Muscle layer of colon (tissue), 2 donors: ENCODE results near the gene CPED1.
"Not testable (repeated sequence)": the region's sequence is repeated elsewhere in the genome, so short reads cannot be mapped to it uniquely, and the experiment has no call there.

ENCODE experiments used
- H3K27ac ChIP-seq: one replicate; pipeline ENCODE4 v1.7.0; 2013; ENCODE audit warnings: low read depth, mild to moderate bottlenecking, low read length, moderate library complexity
- H3K27me3 ChIP-seq, 2 donors: one replicate each; pipeline ENCODE4 v1.7.0; 2013; ENCODE audit warnings: low read length in 2 of 2, mild to moderate bottlenecking in 2 of 2; ENCODE audit not compliant: insufficient read depth in 2 of 2, control insufficient read depth in 1 of 2
- H3K36me3 ChIP-seq: one replicate; pipeline ENCODE4 v1.7.0; 2013; ENCODE audit warnings: mild to moderate bottlenecking, low read length; ENCODE audit not compliant: insufficient read depth
- H3K4me1 ChIP-seq: one replicate; pipeline ENCODE4 v1.7.0; 2013; ENCODE audit warnings: mild to moderate bottlenecking, low read length; ENCODE audit not compliant: insufficient read depth
- H3K4me3 ChIP-seq, 2 donors: one replicate each; pipeline ENCODE4 v1.7.0; 2013; ENCODE audit warnings: low read length in 2 of 2, low read depth in 1 of 2, mild to moderate bottlenecking in 1 of 2, moderate library complexity in 1 of 2
- H3K9ac ChIP-seq: one replicate; pipeline ENCODE4 v1.7.0; 2013; ENCODE audit warnings: low read length
- H3K9me3 ChIP-seq: one replicate; pipeline ENCODE4 v1.7.0; 2013; ENCODE audit warnings: mild to moderate bottlenecking, low read length
- donor health status: abdominal sarcoma.
- donor health status: Adenocarcinoma of cecum.

CPED1 gene

DNA sequence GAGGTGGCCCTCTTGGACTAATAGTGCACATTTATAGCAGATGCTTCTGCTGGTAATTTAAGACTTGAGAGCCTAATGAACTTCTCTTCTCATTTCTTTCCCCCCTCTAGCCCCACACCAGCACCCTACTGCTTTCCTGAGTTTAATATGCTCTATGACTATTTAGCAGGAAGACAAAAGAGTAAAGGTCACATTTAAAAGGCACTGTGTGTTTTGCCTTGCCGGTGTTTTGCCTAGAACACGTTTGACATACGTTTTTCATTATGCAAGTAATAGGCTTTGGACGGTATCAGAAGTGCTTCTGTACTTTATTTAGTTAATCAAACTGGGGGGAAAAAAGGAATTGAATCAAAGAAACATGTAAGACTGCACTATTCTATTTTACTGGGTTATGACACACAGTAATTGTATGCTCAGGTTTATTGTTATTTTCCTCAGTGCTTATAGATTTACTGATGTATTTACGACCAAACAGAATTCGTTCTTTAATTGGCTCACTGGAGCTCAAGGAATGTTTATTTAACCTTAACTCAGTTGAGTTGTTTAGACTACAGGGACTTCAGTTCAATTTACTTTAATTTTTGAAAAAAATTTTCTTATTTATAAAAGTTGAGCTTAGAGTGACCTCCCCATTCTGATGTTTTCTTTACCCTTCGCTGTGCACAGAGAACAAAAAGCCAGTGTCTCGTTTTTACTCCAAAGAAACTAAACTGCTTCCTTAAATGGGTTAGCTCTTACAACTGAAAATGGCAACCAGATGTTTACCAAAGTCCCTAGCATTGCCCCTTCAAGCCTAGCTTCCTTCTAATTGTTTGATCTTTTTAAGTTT is 35.4 kb downstream of the CPED1 start:
- Histone ChIP-seq H3K27ac (peak overlapping the region; percentile 41), H3K36me3 (no peaks in the 10 kb centered on the region), H3K9ac (no peak overlapping the region), H3K4me1 (peaks cover 61% of the 10 kb centered on the region), H3K27me3 (no peaks in the 10 kb centered on the region), H3K4me3 (no peak overlapping the region), H3K9me3 (no peaks in the 10 kb centered on the region)

DNA sequence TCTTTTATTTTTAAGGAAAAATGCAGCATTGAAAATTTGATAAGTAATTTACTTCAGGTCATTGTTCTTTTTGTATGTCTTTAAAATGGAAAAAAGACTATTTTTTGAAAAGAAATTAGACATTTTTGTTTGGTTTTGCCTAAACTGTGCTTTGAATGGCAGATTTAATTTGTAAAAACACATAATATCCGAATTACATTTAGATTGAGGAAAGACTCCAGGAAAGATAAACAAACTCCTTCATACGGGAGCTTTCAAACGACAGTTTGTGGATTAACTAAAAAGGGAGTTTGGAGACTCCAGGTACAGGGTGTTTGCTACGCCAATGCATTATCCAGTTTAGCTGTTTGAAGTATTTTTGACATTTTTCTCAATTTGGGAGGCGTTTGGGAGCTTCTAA is 36.1 kb downstream of the CPED1 start:
- peak overlapping the region; percentile 41 for H3K27ac ChIP-seq
- peaks cover 54% of the 10 kb centered on the region for H3K4me1 ChIP-seq
- H3K4me3 ChIP-seq: no peak overlapping the region
- H3K27me3 ChIP-seq: no peaks in the 10 kb centered on the region
- H3K9me3 ChIP-seq: no peaks in the 10 kb centered on the region
- no peaks in the 10 kb centered on the region for H3K36me3 ChIP-seq
- H3K9ac ChIP-seq: no peak overlapping the region

DNA sequence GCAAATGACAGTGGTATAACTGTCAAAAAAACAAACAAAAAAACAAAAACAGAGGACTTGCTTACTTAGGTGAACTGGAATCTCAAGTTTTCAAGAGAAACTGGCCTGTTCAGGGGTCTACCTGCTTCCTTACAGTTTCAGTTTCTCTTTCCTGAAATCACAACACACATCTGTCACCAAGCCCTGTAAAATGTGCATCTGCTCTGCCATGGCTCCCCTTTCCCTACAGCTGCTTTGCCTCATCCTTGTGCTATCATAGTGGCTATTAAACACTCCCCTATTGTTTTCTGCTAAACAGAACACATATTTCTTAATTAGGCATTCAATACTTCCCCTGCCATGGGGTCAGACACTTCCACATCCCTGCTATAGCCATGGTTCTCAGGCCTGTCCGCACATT is 37.6 kb downstream of the CPED1 start:
- Histone ChIP-seq H3K4me1 (peaks cover 46% of the 10 kb centered on the region), H3K9me3 (no peaks in the 10 kb centered on the region), H3K4me3 (no peak overlapping the region), H3K27ac (no peak overlapping the region), H3K36me3 (no peaks in the 10 kb centered on the region), H3K9ac (no peak overlapping the region), H3K27me3 (no peaks in the 10 kb centered on the region)

GRCh38 chr7:121026577-121027111 is 38.1 kb downstream of the CPED1 start:
- Histone ChIP-seq H3K4me3 (no peak overlapping the region), H3K36me3 (no peaks in the 10 kb centered on the region), H3K9ac (no peak overlapping the region), H3K9me3 (no peaks in the 10 kb centered on the region), H3K27ac (no peak overlapping the region), H3K4me1 (peaks cover 41% of the 10 kb centered on the region), H3K27me3 (no peaks in the 10 kb centered on the region)

DNA sequence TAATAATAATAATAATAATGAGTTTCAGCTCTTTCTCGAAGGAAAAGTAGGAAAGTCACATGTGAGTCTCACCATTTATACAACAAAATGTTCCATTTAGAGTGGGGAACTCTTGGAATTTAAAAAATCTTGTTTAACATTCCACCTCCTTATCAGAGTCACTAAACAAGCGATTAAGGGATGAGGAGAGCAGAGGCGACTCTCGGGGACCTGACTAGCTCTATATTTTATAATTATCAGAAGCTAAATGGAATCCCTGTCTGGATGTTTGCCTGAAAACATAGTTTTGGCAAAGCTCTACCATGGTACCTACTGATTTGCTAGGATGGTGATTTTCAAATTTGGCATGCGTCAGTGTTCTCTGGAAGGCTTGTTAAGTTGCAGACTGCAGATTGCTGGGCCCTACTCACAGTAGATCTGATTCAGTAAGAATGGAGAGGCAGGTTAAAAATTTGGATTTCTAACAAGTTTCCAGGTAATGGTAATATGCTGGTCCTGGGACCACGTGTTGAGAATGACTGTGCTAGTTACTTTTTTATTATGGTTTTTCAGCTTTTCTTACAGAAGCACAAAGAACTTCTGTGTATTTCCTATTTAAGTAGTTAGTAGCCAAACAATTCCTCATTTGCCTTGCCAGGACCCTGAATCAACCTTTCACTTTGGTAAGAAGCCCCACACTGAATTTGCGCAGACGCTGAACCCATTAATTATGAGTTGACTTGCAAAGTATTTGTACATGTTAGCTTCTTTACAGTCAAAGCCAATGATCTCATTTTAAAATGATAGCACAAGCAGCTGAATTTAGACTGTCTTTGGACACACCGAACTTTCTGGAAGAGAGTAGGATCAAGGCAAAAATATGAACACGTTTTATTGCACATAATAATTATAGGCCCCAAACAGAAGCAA is 39.5 kb downstream of the CPED1 start:
- H3K9me3 ChIP-seq: no peaks in the 10 kb centered on the region
- H3K27ac ChIP-seq: peak overlapping the region; percentile 73
- H3K27me3 ChIP-seq: no peaks in the 10 kb centered on the region
- H3K36me3 ChIP-seq: no peaks in the 10 kb centered on the region
- no peak overlapping the region for H3K9ac ChIP-seq
- H3K4me3 ChIP-seq: peak overlapping the region in 1 of 2 donors; percentile 22
- peaks cover 36% of the 10 kb centered on the region for H3K4me1 ChIP-seq

DNA sequence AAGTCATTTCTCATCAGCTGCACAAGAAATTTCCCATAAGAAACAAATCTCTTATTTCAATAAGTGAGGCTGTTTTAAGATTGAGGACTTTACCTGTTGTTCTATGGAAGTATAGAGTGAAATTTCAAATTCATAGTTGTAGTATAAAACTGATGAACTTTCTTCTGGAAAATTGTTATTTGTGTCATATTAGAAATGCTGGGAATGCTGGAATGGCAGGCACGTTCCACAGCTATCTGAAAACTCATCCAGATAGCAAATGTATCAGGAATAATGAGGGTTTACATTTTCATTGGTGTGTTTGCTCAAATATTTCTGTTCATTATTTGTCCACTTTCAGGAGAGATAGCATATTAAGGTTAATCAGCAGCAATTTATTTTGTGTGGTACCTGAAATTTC is 40.8 kb downstream of the CPED1 start:
- Histone ChIP-seq H3K27ac (peak overlapping the region; percentile 34), H3K36me3 (no peaks in the 10 kb centered on the region), H3K27me3 (no peaks in the 10 kb centered on the region), H3K4me1 (peaks cover 31% of the 10 kb centered on the region), H3K4me3 (no peak overlapping the region), H3K9ac (no peak overlapping the region), H3K9me3 (no peaks in the 10 kb centered on the region)

DNA sequence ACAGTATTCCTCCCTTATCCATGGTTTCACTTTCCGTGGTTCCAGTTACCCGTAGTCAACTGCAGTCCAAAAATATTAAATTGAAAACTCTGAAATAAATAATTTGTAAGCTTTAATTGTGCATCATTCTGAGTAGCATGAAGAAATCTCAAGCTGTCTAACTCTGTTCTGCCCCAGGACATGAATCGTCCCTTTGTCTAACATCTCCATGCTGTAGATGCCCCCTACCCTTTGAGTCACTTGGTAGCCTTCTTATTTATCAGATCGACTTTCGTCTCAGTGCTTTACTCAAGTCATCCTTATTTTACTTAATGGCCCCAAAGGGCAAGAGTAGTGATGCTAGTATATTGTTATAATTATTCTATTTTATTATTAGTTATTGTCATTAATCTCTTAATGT is 41.8 kb downstream of the CPED1 start:
- no peaks in the 10 kb centered on the region for H3K9me3 ChIP-seq
- H3K27ac ChIP-seq: no peak overlapping the region

DNA sequence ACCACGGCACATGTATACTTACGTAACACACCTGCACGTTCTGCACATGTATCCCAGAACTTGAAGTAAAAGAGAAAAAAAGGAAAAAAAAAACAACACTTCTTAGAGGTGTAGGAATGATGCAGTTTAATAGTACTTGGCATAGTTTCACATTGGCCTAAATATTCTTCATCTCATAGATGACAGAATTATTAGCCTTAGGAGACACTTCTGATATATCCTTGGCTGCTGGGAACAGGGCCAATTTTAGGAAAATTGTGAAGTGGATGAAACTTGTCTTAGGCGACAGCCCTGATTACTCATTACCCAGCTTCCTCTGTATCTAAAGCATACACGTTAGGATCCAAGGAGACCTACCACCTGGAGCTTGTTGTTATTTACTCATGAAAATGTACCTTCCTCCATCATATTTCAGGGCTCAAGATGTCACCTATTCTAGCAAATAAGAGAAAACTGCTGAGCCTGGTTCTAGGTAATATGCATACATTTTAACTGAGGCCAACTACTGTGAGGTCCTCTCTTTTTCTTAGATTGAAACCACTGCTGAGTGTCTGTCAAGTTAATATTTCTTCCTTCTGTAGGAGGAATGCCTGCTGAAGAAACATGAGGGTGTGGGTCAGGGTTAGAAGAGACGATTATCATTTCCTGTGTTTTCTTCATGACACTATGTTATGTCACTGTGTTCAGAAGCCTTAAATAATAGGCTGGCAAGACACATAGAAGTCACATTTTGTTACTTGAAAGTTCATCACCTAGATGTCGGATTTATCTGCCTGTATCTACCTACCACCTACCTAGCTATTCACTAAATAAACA is 44.3 kb downstream of the CPED1 start:
- H3K9me3 ChIP-seq: no peaks in the 10 kb centered on the region
- H3K4me1 ChIP-seq: peaks cover 21% of the 10 kb centered on the region
- H3K36me3 ChIP-seq: no peaks in the 10 kb centered on the region
- H3K27ac ChIP-seq: no peak overlapping the region
- H3K9ac ChIP-seq: no peak overlapping the region
- no peaks in the 10 kb centered on the region for H3K27me3 ChIP-seq
- no peak overlapping the region for H3K4me3 ChIP-seq

More for the DNA sequence above, 41.8 kb downstream of the CPED1 start:
- no peak overlapping the region for H3K4me3 ChIP-seq
- peaks cover 23% of the 10 kb centered on the region for H3K4me1 ChIP-seq
- H3K9ac ChIP-seq: no peak overlapping the region
- H3K27me3 ChIP-seq: no peaks in the 10 kb centered on the region
- H3K36me3 ChIP-seq: no peaks in the 10 kb centered on the region

GRCh38 chr7:121034929-121035328 is 46.4 kb downstream of the CPED1 start:
- Histone ChIP-seq H3K4me1 (peaks cover 12% of the 10 kb centered on the region), H3K9ac (no peak overlapping the region), H3K27me3 (no peaks in the 10 kb centered on the region), H3K4me3 (no peak overlapping the region), H3K27ac (no peak overlapping the region), H3K9me3 (no peaks in the 10 kb centered on the region), H3K36me3 (no peaks in the 10 kb centered on the region)

DNA sequence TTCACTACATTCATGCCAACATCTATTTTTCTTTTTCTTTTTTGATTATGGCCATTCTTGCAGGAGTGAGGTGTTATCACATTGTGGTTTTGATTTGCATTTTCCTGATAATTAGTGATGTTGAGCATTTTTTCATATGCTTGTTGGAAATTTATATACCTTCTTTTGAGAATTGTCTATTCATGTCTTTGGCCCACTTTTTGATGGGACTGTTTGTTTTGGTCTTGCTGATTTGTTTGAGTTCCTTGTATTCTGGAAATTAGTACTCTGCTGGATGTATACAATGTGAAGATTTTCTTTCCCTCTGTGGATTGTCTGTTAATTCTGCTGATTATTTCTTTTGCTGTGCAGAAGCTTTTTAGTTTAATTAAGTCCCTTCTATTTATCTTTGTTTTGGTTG is 48.3 kb downstream of the CPED1 start:
- not testable (repeated sequence) for H3K36me3 ChIP-seq, H3K9ac ChIP-seq, H3K27me3 ChIP-seq, H3K27ac ChIP-seq, H3K4me3 ChIP-seq, H3K9me3 ChIP-seq
- H3K4me1 ChIP-seq: peaks cover 17% of the 10 kb centered on the region

DNA sequence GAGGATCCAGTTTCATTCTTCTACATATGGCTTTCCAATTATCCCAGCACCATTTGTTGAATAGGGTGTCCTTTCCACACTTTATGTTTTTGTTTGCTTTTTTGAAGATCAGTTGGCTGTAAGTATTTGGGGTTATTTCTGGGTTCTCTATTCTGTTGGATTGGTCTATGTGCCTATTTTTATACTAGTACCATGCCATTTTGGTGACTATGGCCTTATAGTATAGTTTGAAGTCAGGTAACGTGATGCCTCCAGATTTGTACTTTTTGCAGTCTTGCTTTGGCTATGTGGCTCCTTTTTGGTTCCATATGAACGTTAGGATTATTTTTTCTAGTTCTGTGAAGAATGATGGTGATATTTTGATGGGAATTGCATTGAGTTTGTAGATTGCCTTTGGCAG is 48.8 kb downstream of the CPED1 start:
- peaks cover 16% of the 10 kb centered on the region for H3K4me1 ChIP-seq
- H3K27me3 ChIP-seq, H3K4me3 ChIP-seq, H3K27ac ChIP-seq, H3K36me3 ChIP-seq, H3K9me3 ChIP-seq, H3K9ac ChIP-seq: not testable (repeated sequence)
